MV-4-11 (cell line): ENCODE data around the gene PTPN1.
"Not testable (repeated sequence)": the region's sequence is repeated elsewhere in the genome, so short reads cannot be mapped to it uniquely, and the experiment has no call there.

Experiments
- DNase-seq: peaks from one replicate; lab custom pipeline; 2025; lab: John Stamatoyannopoulos, UW

PTPN1 gene

GRCh38 chr20:50509923-50510705 is at the start of gene PTPN1:
TSS of gene PTPN1 (plus strand) at chr20:50510383. CDS start at chr20:50510528, 145 bp downstream.
- peak; percentile 97 for DNase-seq

GRCh38 chr20:50460608-50461267 is 49.4 kb upstream of the PTPN1 start:
- DNase-seq = peak; percentile 62

GRCh38 chr20:50462093-50462690 is 48.0 kb upstream of the PTPN1 start:
- no peak for DNase-seq

GRCh38 chr20:50464026-50464724 is 46.0 kb upstream of the PTPN1 start:
- peak; percentile 58 for DNase-seq

- DNase-seq = no peak
Measured at GRCh38 chr20:50464725-50465650, 45.2 kb upstream of the PTPN1 start.

- DNase-seq = no peak
Measured at GRCh38 chr20:50467174-50467573, 43.0 kb upstream of the PTPN1 start.

- DNase-seq = no peak
Measured at GRCh38 chr20:50467718-50468356, 42.3 kb upstream of the PTPN1 start.

GRCh38 chr20:50468378-50468798 is 41.8 kb upstream of the PTPN1 start:
- DNase-seq = no peak

GRCh38 chr20:50469176-50469723 is 40.9 kb upstream of the PTPN1 start:
- DNase-seq = no peak

- no peak for DNase-seq
Measured at GRCh38 chr20:50469796-50470195, 40.4 kb upstream of the PTPN1 start.

GRCh38 chr20:50470264-50470858 is 39.8 kb upstream of the PTPN1 start:
- DNase-seq = peak; percentile 21

GRCh38 chr20:50471231-50471630 is 39.0 kb upstream of the PTPN1 start:
- no peak for DNase-seq

- peak; percentile 53 for DNase-seq
Measured at GRCh38 chr20:50472693-50473664, 37.2 kb upstream of the PTPN1 start.

- DNase-seq = not testable (repeated sequence)
Measured at GRCh38 chr20:50474356-50474755, 35.8 kb upstream of the PTPN1 start.

- DNase-seq = no peak
Measured at GRCh38 chr20:50475681-50476292, 34.4 kb upstream of the PTPN1 start.

GRCh38 chr20:50477239-50477872 is 32.8 kb upstream of the PTPN1 start:
- DNase-seq = no peak

- DNase-seq = peak; percentile 85
Measured at GRCh38 chr20:50478162-50478990, 31.8 kb upstream of the PTPN1 start.
